Measurements from ENCODE around the gene TMEM178A.
"Not testable (repeated sequence)": the region's sequence is repeated elsewhere in the genome, so short reads cannot be mapped to it uniquely, and the experiment has no call there.

Gene TMEM178A

DNA sequence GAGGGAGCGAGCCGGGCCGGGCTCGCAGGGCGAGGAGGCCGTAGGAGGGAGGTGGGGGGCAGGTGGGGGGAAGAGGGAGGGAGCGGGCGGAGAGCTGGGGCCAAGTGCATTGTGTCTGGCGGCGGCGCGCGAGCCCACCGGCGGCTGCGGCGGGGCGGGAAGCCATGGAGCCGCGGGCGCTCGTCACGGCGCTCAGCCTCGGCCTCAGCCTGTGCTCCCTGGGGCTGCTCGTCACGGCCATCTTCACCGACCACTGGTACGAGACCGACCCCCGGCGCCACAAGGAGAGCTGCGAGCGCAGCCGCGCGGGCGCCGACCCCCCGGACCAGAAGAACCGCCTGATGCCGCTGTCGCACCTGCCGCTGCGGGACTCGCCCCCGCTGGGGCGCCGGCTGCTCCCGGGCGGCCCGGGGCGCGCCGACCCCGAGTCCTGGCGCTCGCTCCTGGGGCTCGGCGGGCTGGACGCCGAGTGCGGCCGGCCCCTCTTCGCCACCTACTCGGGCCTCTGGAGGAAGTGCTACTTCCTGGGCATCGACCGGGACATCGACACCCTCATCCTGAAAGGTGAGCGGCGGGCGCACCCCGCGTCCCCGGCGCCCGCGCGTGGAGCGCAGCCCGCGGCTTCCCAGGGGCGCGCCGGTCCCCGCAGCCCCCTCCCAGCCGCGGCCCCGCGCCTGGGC is at the start of gene TMEM178A:
TMEM178A (plus strand) TSS at position 107 of the 680 bp plus-strand sequence; CDS start at position 165, 58 bp downstream.
- DNase-seq, result peak in 1 of 2 experiments; percentile 28

DNA sequence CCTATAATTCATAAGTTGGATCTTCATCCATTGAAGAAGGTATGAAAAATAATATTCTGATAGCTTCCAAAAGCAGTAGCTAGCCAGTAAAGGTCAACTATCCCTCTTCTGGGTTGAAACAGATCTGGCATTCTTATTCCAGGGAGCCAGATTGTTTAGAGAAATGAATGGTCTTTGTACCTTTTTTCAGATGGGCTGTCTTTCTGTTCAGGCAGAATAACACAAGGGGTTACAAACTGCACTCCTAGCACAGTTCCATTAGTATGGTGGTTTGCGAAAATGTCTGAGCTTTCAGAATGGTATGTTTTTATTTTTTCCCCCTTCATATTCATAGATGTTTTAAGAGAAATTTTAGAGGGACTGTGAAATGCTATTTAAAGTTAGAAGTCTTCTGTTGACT is 47.5 kb upstream of the TMEM178A start:
- DNase-seq, result no peak

DNA sequence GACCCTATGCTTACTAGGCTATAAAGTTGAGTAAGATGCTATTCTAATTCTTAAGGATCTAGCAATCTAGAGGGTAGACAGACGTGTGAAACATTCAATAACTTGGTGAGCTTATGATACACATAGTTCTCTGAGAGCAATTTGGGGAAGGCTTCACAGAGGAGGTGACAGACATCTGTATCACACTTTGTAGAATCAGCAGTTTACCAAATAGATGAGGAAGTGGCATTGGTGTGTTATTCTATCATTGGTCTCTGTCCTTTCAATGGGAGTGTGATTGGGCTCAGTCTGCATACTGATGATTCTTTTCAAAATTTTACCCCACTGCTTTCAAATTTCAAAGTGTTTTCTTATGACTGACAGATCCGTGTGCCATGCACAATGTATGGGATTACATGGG is 47.0 kb upstream of the TMEM178A start:
- no peak for DNase-seq

DNA sequence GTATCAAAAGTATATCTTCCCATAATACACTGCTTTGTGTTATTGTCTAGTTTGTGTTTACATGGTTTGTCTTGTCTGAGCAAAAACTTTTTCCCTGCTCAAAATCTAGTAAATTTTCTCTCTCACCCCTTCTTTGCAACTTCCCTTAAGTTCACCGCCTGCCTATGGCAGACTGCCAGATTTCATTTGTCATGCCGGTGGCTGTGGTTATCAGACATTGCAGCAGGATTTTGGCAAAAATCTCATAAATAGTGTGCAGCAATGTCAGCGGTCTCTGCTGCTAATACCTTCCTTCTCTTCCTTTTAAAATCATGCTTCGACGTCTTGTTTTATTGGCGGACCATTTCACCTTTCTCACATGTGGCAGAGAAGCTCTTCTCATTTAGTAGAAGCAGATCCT is 45.6 kb upstream of the TMEM178A start:
- DNase-seq, result no peak

DNA sequence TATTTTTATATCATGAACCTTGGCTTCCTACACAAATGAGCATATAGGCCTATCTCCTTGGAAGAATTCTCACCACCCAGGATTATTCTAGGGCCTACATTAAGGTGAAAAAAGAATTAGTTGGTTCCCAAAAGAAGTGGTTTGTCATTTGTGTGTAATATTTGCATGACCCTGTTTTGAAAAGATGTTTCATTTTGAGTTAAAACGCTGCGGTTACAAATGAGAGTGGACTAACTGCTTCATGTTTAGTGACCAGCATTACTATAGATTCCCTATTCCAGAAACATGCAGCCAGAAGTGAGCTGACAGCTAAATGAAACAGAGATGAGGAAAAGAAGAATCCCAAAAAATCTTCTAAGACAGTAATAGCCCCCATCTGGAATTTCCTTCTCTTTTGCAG is 44.1 kb upstream of the TMEM178A start:
- DNase-seq, result no peak

DNA sequence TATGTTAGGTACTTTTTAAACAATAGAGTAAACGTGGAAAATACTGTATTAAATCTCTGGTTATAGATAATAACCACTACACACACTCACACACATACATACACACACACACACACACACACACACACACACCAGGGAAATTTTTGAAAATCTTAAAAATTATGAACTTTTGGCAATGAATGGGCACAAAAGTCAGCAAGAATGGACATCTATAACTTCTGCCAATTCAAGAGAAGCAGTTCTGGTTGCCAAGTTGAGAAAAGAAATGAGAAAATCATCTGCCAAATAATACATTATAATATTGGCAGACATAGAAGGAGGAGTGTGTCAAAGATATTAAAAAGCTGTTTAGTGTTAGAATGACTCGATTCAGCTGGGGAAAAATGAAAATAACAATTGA is 42.9 kb upstream of the TMEM178A start:
- no peak for DNase-seq

DNA sequence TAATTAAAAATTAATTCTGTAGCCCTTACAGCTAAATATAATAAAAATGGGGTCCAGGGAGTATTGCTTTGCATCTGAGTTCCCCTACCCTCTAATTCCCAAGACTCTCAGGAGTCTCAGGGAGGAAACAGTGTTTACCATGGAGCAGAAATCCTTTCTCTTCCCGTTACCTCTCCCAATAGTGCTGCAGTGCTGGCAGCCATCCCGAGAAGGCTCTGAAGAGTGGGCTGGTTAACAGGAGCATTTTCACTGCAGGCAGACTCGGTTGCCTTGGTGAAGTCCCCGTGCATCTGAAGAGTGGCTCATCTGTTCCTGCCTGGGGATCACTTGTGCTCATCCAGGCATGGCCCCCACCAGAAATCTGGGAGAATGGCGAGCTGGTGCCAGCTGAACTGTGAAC is 41.8 kb upstream of the TMEM178A start:
- peak; percentile 55 to 87 for DNase-seq

DNA sequence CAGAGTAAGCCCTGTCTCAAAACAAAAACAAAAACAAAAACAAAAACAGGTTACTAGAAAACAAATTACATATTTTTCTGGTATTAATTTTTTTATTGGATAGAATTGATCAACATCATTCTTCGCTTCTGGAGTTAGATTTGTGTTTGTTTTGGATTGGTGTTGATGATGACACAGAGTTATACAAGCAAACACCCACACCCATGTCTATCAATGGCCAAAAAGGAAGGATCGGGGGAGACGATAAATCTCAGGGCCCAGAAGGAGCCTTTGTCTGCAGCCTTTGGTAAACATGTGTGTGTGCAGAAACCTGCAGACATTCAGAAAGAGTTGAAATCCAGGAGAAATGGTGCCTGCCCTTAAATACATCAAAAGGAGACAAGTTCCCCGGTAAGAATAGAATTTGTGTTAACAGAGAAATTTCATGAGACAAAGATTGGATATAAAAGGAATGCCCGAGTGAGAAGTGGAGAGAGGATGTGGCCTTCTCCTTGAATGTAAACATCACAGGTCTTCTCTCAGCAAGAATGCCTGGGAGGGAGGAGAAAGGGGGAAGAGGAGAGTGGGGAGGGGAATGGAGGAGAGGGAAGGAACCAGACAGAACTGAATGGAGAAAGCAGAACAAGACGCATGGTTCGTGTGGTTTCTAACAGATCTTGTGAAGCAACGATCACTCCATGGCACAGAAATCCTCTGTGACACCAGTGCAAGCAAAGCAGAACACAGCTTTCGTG is 40.4 kb upstream of the TMEM178A start:
- no peak for DNase-seq

DNA sequence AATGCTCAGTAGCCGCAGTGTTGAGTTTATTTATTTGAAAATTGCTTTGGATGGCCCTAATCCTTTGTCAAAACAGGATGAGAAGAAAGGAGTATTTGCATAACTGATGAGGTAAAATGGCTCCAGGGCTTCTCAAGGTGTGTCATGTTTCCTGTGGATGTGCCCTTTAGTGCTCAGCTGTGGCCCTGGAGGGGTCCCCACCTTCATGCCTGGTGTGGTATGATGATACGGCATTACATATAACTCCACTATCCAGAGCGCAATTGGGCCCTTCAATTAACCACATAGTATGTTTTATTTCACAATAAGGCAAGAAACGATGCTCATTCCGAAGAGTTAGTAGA is 39.8 kb upstream of the TMEM178A start:
- no peak for DNase-seq

DNA sequence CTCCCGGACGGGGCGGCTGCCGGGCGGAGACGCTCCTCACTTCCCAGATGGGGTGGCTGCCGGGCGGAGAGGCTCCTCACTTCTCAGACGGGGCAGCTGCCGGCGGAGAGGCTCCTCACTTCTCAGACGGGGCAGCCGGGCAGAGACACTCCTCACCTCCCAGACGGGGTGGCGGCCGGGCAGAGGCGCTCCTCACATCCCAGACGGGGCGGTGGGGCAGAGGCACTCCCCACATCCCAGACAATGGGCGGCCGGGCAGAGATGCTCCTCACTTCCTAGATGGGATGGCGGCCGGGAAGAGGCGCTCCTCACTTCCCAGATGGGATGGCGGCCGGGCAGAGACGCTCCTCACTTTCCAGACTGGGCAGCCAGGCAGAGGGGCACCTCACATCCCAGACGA is 37.4 kb upstream of the TMEM178A start:
- not testable (repeated sequence) for DNase-seq

DNA sequence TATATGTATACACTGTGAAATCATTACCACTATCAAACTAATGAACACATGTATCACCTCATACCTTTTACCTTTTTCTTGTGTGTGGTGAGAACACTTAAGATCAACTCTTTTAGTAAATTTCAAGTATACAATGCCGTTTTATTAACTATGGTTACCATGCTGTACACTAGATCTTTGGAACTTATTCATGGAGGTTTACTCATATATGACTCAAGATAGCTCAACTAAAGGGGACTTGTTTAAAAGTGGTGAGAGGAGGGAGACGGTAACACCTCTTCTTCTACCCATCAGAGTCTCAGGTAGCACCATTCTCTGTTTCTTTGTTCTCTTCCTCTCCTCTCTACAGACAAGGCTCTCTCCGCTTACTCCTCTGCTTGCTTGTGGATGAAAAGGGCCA is 36.1 kb upstream of the TMEM178A start:
- DNase-seq, result no peak

DNA sequence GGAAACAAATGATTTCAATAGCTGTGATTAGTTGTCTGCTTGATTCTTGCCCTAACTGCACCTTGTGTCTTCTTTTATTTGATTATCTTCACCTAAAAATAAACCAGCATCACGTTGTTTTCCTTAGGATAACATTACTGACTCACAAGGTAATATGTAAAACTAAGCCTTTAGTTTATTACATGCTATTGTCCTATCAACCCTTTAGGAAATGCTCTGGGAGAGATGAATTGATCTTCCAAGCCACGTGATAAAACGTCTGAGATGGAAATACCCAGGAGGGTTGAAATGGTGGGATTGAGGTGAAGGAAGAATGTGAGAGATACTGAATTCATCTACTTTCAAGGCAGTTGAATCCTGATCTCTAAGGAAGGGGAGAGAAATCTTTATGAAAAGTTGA is 34.5 kb upstream of the TMEM178A start:
- DNase-seq, result no peak

DNA sequence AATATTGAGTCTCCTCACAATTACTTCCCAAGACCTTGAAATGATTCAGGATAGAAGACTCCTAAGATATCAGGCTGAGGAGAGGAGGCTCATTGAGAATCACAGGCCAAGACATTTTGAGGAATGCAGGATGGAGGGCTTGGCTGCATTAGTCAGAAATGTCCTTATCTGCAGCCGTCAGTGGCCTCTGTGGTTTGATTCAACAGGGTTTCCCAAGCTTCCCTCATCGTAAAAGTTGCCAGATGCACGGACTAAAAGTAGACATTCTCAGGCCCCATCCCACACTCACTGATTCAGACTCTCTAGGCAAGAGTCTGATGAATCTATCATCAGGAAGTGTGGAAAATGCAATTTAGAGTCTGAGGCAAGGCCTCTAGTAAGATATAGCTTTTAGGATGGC is 34.0 kb upstream of the TMEM178A start:
- no peak for DNase-seq

DNA sequence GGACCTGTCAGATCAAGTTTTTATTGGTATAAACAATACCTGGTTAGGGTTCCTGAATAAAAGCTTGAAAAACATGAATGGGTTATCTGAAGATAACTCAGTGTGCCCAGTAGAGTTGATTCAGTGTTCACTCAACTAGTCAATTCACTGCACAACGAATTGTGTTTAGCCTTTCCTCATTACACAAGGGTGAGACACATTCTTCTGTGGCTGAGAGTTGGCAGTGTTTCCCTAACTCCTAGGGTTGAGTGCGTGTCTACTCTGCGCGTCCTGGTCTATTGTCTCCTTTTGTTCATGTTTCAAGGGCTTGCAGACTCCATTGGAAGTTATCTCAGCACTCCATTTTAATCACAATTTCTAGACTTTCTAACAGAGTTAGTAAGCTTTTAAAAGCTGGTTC is 32.8 kb upstream of the TMEM178A start:
- DNase-seq, result no peak

DNA sequence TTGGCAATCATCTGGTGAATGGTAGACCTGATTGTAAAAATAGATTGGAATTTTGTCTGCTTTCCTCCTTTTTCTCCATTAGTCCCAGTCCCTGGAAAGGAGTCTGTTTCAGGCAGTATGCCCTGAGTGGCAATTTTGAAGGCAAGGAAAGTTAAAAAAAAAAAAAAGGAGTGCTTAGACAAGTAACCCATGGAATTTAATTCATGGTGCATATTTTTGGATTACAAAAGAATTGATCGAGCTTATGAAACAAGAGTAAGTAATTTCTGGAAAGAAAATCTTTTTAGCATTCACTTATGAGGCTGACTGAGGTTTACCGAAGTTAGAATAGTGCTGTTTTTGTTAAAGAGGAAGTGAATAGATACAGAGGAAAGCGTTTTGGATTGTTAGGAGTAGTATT is 29.4 kb upstream of the TMEM178A start:
- no peak for DNase-seq

DNA sequence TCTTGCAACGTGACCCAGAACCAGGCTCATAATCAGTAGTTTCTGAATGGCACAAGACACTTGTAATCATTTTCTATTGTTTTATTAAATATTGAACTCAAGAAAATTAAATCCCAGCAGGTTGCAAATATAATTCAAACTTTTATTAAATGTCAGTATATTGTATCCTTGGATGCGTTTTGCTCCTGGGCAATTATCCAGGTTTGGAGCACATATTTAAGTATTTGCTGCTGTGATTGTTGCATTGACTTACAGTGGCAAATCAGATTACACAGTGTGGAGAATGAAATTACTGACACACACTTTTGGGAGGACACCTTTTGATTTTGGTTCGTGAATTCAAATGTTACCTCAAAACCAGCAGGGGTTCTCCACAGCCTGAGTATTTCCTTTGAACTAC is 27.1 kb upstream of the TMEM178A start:
- DNase-seq, result no peak

DNA sequence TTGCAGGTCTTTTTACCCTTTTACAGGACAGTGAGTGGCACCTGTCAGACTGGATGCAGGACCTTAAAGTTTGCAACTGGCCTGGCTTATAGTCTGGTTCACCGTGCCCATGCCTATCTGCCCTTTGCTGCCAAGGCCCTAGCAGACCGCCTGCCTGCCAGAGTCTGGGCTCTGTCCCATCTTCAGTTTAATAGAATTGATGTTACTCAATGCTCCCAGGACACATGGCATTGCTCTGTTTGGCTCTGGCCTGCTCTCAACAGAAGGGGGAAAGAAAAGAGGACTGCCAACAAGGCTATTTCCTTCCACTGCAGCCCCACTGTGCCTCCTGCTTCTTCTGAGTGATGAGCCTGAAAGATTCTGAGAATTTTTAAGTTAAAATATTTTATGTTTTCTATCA is 25.6 kb upstream of the TMEM178A start:
- no peak for DNase-seq

DNA sequence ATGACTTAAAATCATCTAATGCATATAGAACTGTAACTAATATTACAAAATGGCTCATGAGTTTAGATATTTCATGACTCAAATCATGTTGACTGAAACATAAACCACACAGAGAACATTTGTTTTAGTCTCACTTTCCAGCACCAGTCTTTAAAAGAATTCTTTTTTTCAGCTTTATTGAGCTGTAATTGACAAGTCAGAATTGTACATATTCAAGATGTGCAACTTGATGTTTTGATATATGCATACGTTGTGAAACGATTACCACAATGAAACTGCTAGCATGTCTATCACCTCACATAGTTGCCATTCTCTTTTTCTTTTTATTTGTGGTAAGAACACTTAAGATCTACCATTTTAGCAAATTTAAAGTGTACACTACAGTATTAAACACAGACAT is 25.0 kb upstream of the TMEM178A start:
- no peak for DNase-seq

DNA sequence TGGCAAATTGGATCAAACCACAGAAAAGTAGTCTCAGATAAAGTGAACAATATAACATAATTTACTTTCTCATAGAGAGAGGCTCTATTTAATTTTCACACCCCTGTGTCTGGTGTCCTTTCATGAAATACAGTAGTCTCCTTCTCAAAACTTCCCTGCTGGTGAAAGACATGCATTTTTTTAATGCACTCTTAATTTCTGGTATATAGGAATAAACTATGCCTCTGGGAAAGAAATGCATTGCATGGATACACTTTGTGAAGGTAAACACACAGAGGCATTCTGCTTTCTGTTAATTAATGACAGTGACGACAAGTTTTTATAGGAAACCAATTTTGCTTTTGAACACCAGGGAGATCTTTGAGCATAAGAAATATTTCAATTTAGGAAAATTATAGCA is 24.1 kb upstream of the TMEM178A start:
- DNase-seq, result no peak

DNA sequence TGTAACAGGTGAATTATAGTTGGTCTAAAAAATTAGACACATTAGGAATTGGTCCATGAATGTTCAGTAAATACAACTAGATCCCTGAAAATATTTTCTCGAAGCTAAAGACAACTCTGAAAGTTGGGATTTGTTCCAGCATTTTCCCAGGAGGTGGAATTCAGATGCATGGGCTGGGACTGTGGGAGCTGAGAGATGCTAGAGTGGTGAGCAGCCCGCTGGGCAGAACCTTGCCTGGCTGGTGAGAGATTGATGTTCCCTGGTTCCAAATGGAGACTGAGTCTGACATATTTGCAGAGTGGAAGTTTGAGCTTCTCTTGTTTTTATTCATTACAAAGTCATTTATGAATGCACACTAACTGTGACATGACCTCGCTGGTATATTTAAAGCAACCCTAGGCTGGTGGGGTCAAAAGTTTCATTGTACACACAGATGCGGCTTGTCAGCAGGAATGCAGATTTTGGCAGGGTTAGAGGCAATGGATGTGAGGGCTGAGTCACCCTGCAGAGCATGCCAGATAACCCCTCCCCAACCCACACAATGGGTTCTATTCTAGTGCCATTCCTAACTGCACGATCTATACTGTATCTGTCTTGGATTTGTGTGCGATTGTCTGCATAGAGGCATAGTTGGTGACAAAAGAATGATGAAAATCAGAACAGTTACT is 23.5 kb upstream of the TMEM178A start:
- DNase-seq, result no peak

DNA sequence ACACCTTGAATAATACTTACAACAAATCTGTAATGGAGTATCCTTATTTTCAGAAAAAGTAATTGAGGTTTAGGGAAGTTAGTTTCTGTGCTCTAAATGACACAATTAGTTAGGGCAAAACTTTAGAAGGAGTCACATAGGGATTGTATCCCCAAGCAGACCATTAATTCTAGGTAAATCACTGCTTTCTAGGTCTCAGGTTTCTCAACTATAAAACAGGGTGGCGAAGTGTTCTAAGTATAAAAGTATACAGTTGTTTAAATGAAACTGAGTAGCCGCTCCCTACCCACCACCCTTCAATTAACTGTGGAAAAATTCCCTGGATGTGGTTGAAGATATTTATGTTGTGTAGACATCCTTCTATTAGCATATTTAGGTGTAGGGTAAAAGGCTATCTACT is 19.9 kb upstream of the TMEM178A start:
- no peak for DNase-seq

DNA sequence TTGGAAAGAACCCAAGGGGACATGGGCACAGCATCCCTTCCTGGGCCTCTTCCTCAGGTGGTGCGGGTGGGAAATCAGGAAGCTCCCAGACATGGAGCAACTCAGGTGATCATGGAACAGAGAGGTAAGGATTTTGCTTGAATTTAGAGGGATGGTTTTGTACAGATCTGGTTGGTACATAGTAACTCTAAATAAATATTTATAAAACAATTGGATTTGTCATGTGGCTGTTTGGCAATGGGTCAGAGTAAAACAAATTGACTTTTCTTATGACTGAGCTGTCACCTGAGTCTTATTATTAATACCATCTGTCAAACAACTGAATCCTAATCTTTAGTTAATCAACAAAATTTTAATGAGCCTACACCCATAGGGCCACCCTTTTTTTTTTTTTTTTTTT is 19.4 kb upstream of the TMEM178A start:
- DNase-seq, result no peak

DNA sequence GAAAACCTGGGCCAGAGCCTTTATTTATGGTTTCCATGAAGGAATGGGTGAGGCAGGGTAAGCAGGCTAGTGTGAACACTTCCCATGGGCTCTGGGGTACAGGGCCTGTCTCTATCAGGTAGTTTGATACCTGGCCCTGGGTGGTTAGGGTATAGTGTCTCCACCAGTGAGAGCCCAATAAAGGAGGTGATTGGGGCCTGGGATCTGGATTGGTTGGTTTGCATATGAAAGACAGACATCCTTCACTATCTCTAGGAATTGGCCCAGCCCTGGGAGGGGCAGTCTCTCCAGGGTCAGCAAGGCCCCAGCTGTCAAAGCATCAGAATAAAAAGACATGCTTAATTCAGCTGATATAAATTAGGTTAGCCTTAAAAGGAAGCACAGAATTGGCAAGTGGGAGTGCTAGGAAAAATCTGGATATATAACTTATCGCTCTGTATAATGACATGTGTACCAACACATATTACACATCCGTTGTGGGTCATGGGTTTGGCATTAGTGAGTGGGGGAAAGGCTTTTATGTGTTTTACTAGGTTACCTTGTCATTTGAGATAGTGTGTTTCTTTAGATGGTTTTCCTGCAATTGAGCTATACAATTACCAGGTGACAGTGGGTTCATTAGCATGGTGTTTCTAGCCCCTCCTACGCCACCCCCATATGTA is 18.5 kb upstream of the TMEM178A start:
- no peak for DNase-seq

DNA sequence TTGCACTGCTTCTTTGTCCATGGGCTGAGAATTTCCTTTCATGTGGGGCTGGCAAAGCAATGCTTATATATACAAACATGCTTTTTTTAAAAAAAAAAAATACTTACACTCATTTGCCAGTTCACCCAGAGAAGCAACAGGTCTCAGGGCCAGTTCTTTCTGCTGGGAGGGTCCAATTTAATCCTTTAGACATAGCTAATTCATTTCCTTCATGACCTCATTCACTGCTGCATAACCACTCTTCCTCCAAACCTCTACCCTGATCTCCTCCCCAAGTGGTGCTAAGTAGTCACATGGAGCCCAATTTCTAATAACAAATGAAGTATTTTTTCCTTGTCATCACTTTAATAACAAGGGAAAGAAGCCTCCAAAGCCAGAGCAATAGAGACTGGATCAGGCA is 17.1 kb upstream of the TMEM178A start:
- no peak for DNase-seq

Measured in NCI-H524 (cell line).